Sigmoid colon (tissue), 7 donors: ENCODE measurements around the gene ACADS. TPM values are rescaled to one million over a fixed set of nuclear protein-coding genes. Genes with fewer than 3 reads are reported as not detected.

Experiments
- DNase-seq: peaks from one replicate; pipeline ENCODE4 v3.0.0-alpha.2; 2019
- H3K27ac ChIP-seq, 4 donors: fragments of 200-600 bp; sonication (generic); one replicate each; pipeline ENCODE4 v1.5.1; 2016 to 2019; ENCODE audit warnings: mild to moderate bottlenecking in 1 of 4
- H3K27me3 ChIP-seq, 3 donors: fragments of 200-600 bp; sonication (generic); one replicate each; pipeline ENCODE4 v1.5.1; 2019; ENCODE audit warnings: mild to moderate bottlenecking in 1 of 3
- H3K36me3 ChIP-seq, 4 donors: fragments of 200-600 bp; sonication (generic); one replicate each; pipeline ENCODE4 v1.5.1; 2016 to 2019
- H3K4me1 ChIP-seq, 4 donors: fragments of 200-600 bp; sonication (generic); one replicate each; pipeline ENCODE4 v1.5.1; 2017 to 2019
- H3K4me3 ChIP-seq, 4 donors: fragments of 200-600 bp; sonication (generic); one replicate each; pipeline ENCODE4 v1.5.1; 2017 to 2019; ENCODE audit warnings: mild to moderate bottlenecking in 2 of 4, moderate library complexity in 1 of 4
- H3K9me3 ChIP-seq, 4 donors: fragments of 200-600 bp in 3 of 4; sonication (generic) in 3 of 4; one replicate each; pipeline versions ENCODE4 v1.5.1 to v1.6.1; 2013 to 2019
- CTCF ChIP-seq, 4 experiments: fragments of 450-650 bp in 3 of 4; fragments of 200-600 bp in 1 of 4; IDR thresholded peaks; one replicate each; pipeline ENCODE4 v1.5.1; 2016 to 2019; ENCODE audit warnings: antibody characterized with exemption in 4 of 4, mild to moderate bottlenecking in 3 of 4, moderate library complexity in 2 of 4
- EP300 ChIP-seq, 4 donors: sonication (generic); formaldehyde crosslinking; IDR thresholded peaks; one replicate each; pipeline ENCODE4 v1.6.1; 2017; ENCODE audit warnings: antibody characterized with exemption in 4 of 4
- POLR2A ChIP-seq, 2 donors: fragments of 450-650 bp; IDR thresholded peaks; one replicate each; pipeline ENCODE4 v1.6.1; 2016; ENCODE audit warnings: antibody characterized with exemption in 2 of 2, mild to moderate bottlenecking in 2 of 2, moderate library complexity in 2 of 2
- POLR2AphosphoS5 ChIP-seq, 4 donors: sonication (generic); formaldehyde crosslinking; IDR thresholded peaks; one replicate each; pipeline ENCODE4 v1.6.1; 2017; ENCODE audit warnings: antibody characterized with exemption in 4 of 4
- WGBS, 2 donors: extraction: QIAGEN DNeasy Blood & Tissue Kit; methylation state at CpG; one replicate each; pipeline ENCODE4 v1.1.7; 2013; 5-methylcytosine and 5-hydroxymethylcytosine counted together
- intact Hi-C: fragments of 100-400 bp; cut with DNase I; formaldehyde crosslinking; loops from one replicate; pipeline ENCODE4 v1.15.1; 2023
- polyA plus RNA-seq, 3 donors: library from polyadenylated mRNA; stranded (reverse); fragments of 200-250 nt; gene quantifications; one replicate each; pipeline ENCODE4 v1.2.3, GENCODE V29; 2013
- total RNA-seq, 4 donors: library from RNA; depleted of rRNA; stranded (reverse); fragments of >200 nt; gene quantifications; one replicate each; pipeline ENCODE4 v1.1.0, GENCODE V29; 2016
- donor health status: healthy with polysubstance abuse.
- donor health status: Bipolar disorder and iron deficiency.
- donor health status: healthy.

Gene ACADS
- total and polyA plus RNA-seq, 7 donors = 36.8 to 325 (median 40.3) TPM

- no peaks in the 10 kb centered on the region for H3K4me1 ChIP-seq
- no peak overlapping the region for H3K4me3 ChIP-seq
- peaks cover 0 to 3% (median 0%) of the 10 kb centered on the region in 3 donors for H3K27me3 ChIP-seq
- H3K27ac ChIP-seq = no peak overlapping the region
- H3K36me3 ChIP-seq = no peaks in the 10 kb centered on the region
- no peak for TF ChIP-seq EP300 (IDR thresholded peaks at IDR 0.05)
- TF ChIP-seq CTCF (IDR thresholded peaks at IDR 0.05) = no peak
- no peak for TF ChIP-seq POLR2A (IDR thresholded peaks at IDR 0.05)
- TF ChIP-seq POLR2AphosphoS5 (IDR thresholded peaks at IDR 0.05) = no peak
- no peak for DNase-seq
- intact Hi-C loops = no loop called here
- peaks cover 0 to 4% (median 0%) of the 10 kb centered on the region in 4 donors for H3K9me3 ChIP-seq
- 96 to 99% methylated on average over 5 of the region's 5 CpGs for WGBS, 2 donors
Measured at GRCh38 chr12:120750806-120751205, 25.2 kb downstream of the ACADS start.

DNA sequence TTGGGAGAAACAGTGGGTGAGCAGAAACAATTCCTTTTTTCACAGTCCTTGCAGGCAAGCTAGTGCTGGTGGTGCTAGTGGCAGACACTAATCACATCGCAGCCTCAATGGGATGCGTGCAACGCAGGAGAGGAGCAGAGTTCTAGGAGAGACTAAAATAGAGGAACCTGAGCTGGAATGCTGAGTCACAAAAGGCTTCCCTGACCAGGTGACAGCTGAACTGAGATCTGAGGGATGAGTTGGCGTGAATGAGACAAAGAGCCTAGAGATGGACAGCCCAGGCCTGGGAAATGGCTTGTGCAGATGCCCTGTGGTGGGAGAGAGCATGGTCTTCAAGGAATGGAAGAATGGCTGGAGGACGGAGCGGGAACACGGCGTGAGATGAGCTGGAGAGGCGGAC, 25.8 kb downstream of the ACADS start:
- no peak for DNase-seq

DNA sequence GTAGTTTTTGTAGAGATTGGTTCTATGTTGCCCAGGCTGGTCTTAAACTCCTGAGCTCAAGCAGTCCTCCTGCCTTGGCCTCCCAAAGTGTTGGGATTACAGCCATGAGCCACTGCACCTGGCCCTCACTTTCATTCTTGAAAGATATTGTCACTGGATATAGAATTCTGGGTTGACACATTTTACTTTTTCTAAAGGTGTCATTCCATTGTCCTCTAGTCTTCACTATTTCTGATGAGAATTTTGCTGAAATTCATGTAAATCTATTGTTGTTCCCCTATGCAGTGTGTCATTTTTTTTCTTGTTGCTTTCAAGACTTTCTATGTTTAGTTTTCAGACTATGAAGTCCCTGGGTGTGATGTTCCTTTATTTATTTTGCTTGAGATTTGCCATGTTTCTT, 29.2 kb downstream of the ACADS start:
- Histone ChIP-seq H3K27ac (no peak overlapping the region), H3K9me3 (peaks cover 0 to 4% (median 0%) of the 10 kb centered on the region in 4 donors), H3K4me3 (no peak overlapping the region), H3K27me3 (peaks cover 0 to 3% (median 0%) of the 10 kb centered on the region in 3 donors), H3K4me1 (no peaks in the 10 kb centered on the region), H3K36me3 (no peaks in the 10 kb centered on the region)
- DNase-seq = no peak
- intact Hi-C loops = no loop called here
- TF ChIP-seq POLR2AphosphoS5 (IDR thresholded peaks at IDR 0.05) (no peak), POLR2A (IDR thresholded peaks at IDR 0.05) (no peak), CTCF (IDR thresholded peaks at IDR 0.05) (no peak), EP300 (IDR thresholded peaks at IDR 0.05) (no peak)

More for the DNA sequence above, 25.8 kb downstream of the ACADS start:
- H3K27me3 ChIP-seq = peaks cover 0 to 3% (median 0%) of the 10 kb centered on the region in 3 donors
- H3K9me3 ChIP-seq = peaks cover 0 to 4% (median 0%) of the 10 kb centered on the region in 4 donors
- no peaks in the 10 kb centered on the region for H3K36me3 ChIP-seq
- no peak overlapping the region for H3K4me3 ChIP-seq
- no peak overlapping the region for H3K27ac ChIP-seq
- intact Hi-C loops = no loop called here
- no peaks in the 10 kb centered on the region for H3K4me1 ChIP-seq
- 97% methylated on average over 9 of the region's 9 CpGs for WGBS, 2 donors
- TF ChIP-seq CTCF (IDR thresholded peaks at IDR 0.05) (no peak), EP300 (IDR thresholded peaks at IDR 0.05) (no peak), POLR2AphosphoS5 (IDR thresholded peaks at IDR 0.05) (no peak)

DNA sequence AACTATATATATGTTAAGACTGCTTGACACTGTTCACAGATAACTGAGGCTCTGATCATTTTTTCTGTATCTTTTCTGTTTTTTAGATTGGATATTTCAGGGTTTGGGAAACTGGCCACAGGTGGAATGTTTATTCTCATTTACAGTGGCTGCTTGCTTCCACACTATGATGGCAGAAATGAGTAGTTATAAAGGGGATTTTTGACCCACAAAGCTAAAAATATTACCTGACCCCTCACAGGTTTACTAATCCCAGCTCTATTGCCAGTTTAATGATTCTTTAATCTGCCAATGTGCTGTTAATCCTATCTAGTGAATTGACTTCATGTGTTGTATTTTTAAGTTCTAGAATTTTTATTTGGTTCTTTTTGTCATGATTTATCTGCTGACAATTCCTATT, 29.6 kb downstream of the ACADS start:
- H3K4me3 ChIP-seq = no peak overlapping the region
- peaks cover 0 to under 1% (median 0%) of the 10 kb centered on the region in 4 donors for H3K4me1 ChIP-seq
- H3K27me3 ChIP-seq = peaks cover 0 to 3% (median 0%) of the 10 kb centered on the region in 3 donors
- TF ChIP-seq CTCF (IDR thresholded peaks at IDR 0.05) = no peak
- no peak for TF ChIP-seq POLR2AphosphoS5 (IDR thresholded peaks at IDR 0.05)
- no peak for TF ChIP-seq POLR2A (IDR thresholded peaks at IDR 0.05)
- no peak for TF ChIP-seq EP300 (IDR thresholded peaks at IDR 0.05)
- H3K27ac ChIP-seq = no peak overlapping the region
- no peaks in the 10 kb centered on the region for H3K36me3 ChIP-seq
- intact Hi-C loops = no loop called here
- DNase-seq = no peak
- peaks cover 0 to 4% (median 0%) of the 10 kb centered on the region in 4 donors for H3K9me3 ChIP-seq

- TF ChIP-seq POLR2AphosphoS5 (IDR thresholded peaks at IDR 0.05) (no peak), POLR2A (IDR thresholded peaks at IDR 0.05) (no peak), CTCF (IDR thresholded peaks at IDR 0.05) (no peak), EP300 (IDR thresholded peaks at IDR 0.05) (no peak)
- Histone ChIP-seq H3K27ac (no peak overlapping the region), H3K4me1 (peaks cover 0 to 20% (median 15%) of the 10 kb centered on the region in 4 donors), H3K4me3 (no peak overlapping the region), H3K36me3 (no peaks in the 10 kb centered on the region), H3K9me3 (peaks cover 0 to 4% (median 0%) of the 10 kb centered on the region in 4 donors), H3K27me3 (no peaks in the 10 kb centered on the region)
- intact Hi-C loops = no loop called here
- 33 to 59% methylated on average over 4 of the region's 4 CpGs for WGBS, 2 donors
- no peak for DNase-seq
Measured at GRCh38 chr12:120757226-120757742, 31.7 kb downstream of the ACADS start.
